ENCODE measurements around the gene YIPF4.
"Not testable (repeated sequence)": the region's sequence is repeated elsewhere in the genome, so short reads cannot be mapped to it uniquely, and the experiment has no call there.

DNA sequence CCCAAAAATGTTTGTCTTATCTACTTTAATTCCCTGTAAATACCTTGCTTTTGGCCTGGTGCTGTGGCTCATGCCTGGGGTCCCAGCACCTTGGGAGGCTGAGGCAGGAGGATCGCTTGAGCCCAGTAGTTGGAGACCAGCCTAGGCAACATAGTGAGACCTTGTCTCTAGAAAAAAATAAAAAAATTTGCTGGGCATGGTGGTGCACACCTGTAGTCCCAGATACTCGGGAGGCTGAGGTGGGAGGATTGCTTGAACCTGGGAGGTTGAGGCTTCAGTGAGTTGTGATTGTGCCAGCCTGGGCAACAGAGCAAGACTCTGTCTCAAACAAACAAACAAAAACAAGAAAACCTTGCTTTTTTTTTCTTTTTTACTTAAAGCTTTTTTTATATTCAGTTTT is 85.3 kb downstream of the YIPF4 start:
- TF ChIP-seq CTCF (IDR thresholded peaks at IDR 0.05; ENCODE audit: control extremely low read depth in 1 of 3, insufficient read depth in 1 of 3, low read depth in 1 of 3, low read length in 3 of 3); POLR2A (IDR thresholded peaks at IDR 0.05; ENCODE audit: control extremely low read depth in 1 of 2, low read depth in 2 of 2, low read length in 2 of 2); CBX5 (IDR thresholded peaks at IDR 0.05; ENCODE audit: low read depth, low read length); MAFK (IDR thresholded peaks at IDR 0.05; ENCODE audit: low read depth, low read length); SIN3A (conservative IDR thresholded peaks at IDR 0.05 in 1 of 2, IDR thresholded peaks at IDR 0.05 in 1 of 2; ENCODE audit: low read depth in 1 of 2, low read length in 2 of 2): not testable (repeated sequence)

Measured in H1 (cell line).